ENCODE data around the gene UBE2D3. TPM values are rescaled to one million over a fixed set of nuclear protein-coding genes. Genes with fewer than 3 reads are reported as not detected.

Gene UBE2D3
- total RNA-seq, 2 donors from 2014 or later: 318 to 370 TPM

DNA sequence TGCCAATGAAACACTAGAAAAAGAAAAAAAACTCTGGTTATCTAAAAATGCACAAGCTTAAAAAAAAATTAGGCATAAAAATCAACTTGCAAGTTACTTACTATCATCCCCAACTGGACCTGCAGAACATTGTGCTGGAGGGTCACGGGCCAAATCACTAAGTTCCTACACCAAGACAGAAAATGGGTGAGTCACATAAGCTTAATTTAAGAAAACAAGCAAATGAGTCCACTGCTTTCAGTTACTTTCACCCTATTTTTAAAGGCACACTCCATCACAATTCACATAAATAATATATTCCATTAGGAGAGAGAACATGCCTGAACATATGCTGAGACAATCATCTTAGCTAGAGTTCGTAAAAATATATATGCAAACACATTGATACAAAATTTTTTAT lies 17.7 kb downstream of the UBE2D3 start:
- no peak overlapping the region for H3K27ac ChIP-seq
- intact Hi-C loops (cut with DNase I): no loop called here
- no peak for DNase-seq (ENCODE audit: low spot score)
- H3K9me3 ChIP-seq: no peaks in the 10 kb centered on the region
- whole genome bisulfite sequencing: 83% methylated on average over 2 of the region's 2 CpGs
- TF ChIP-seq POLR2A (IDR thresholded peaks at IDR 0.05): no peak
- TF ChIP-seq, protein P1, sequence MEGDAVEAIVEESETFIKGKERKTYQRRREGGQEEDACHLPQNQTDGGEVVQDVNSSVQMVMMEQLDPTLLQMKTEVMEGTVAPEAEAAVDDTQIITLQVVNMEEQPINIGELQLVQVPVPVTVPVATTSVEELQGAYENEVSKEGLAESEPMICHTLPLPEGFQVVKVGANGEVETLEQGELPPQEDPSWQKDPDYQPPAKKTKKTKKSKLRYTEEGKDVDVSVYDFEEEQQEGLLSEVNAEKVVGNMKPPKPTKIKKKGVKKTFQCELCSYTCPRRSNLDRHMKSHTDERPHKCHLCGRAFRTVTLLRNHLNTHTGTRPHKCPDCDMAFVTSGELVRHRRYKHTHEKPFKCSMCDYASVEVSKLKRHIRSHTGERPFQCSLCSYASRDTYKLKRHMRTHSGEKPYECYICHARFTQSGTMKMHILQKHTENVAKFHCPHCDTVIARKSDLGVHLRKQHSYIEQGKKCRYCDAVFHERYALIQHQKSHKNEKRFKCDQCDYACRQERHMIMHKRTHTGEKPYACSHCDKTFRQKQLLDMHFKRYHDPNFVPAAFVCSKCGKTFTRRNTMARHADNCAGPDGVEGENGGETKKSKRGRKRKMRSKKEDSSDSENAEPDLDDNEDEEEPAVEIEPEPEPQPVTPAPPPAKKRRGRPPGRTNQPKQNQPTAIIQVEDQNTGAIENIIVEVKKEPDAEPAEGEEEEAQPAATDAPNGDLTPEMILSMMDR (IDR thresholded peaks at IDR 0.05): no peak
- no peak overlapping the region for H3K4me3 ChIP-seq
- no peaks in the 10 kb centered on the region for H3K36me3 ChIP-seq
- H3K4me1 ChIP-seq (replicated peaks): peaks cover 6% of the 10 kb centered on the region
- no peaks in the 10 kb centered on the region for H3K27me3 ChIP-seq (replicated peaks; ENCODE audit: insufficient read depth)

DNA sequence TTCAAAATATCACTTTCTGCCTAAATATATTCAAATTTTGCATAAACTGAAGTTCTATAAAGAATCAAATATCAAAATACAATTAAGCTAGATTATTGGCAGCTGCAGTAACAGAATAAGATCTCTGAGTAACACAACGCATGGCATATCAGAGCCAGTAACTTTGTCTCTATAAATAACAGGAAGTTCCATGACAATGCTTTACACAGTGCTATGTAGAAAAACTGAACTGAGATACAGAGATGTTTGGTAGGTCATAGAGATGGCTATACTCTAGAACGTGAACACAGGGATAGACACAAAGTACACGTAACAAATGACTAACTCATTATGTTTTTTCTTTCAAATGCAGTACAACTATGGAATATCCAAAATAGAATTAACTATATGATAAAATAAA lies 18.2 kb downstream of the UBE2D3 start:
- DNase-seq (ENCODE audit: low spot score): no peak
- TF ChIP-seq POLR2AphosphoS5 (IDR thresholded peaks at IDR 0.05) (no peak), POLR2A (IDR thresholded peaks at IDR 0.05) (no peak)
- TF ChIP-seq, protein P1 (IDR thresholded peaks at IDR 0.05): no peak
- WGBS: 59% methylated on average over 3 of the region's 3 CpGs
- Histone ChIP-seq H3K36me3 (no peaks in the 10 kb centered on the region), H3K9me3 (no peaks in the 10 kb centered on the region), H3K27me3 (replicated peaks; ENCODE audit: insufficient read depth) (no peaks in the 10 kb centered on the region), H3K4me1 (replicated peaks) (peaks cover 6% of the 10 kb centered on the region), H3K27ac (no peak overlapping the region), H3K4me3 (no peak overlapping the region)
- intact Hi-C loops (cut with DNase I): no loop called here

DNA sequence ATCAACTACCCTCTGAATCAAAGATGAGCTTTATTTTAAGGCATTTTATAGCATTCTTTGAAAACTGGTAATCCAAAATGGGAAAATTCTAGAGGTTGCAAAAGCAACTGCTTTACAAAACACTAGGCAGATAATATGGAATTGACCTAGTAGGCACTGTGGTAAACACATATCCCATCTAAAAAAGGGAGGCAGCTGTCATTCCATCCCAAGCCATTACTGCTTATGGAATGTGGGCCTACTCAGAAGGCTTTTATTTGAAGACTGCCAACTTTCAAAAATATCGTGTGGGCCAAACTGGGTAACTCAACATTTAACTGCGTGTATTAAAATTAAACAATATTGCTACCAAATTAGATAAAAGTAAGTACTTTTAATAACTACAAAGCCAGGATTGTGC lies 19.3 kb downstream of the UBE2D3 start:
- intact Hi-C loops (cut with DNase I): no loop called here
- 81% methylated on average over 2 of the region's 2 CpGs for WGBS
- H3K36me3 ChIP-seq: no peaks in the 10 kb centered on the region
- no peaks in the 10 kb centered on the region for H3K9me3 ChIP-seq
- H3K27me3 ChIP-seq (replicated peaks; ENCODE audit: insufficient read depth): no peaks in the 10 kb centered on the region
- TF ChIP-seq, protein P1 (IDR thresholded peaks at IDR 0.05): no peak
- TF ChIP-seq POLR2A (IDR thresholded peaks at IDR 0.05): no peak
- no peak for TF ChIP-seq POLR2AphosphoS5 (IDR thresholded peaks at IDR 0.05)
- no peak for DNase-seq (ENCODE audit: low spot score)
- H3K4me1 ChIP-seq (replicated peaks): peaks cover 2% of the 10 kb centered on the region
- H3K4me3 ChIP-seq: no peak overlapping the region
- H3K27ac ChIP-seq: no peak overlapping the region

DNA sequence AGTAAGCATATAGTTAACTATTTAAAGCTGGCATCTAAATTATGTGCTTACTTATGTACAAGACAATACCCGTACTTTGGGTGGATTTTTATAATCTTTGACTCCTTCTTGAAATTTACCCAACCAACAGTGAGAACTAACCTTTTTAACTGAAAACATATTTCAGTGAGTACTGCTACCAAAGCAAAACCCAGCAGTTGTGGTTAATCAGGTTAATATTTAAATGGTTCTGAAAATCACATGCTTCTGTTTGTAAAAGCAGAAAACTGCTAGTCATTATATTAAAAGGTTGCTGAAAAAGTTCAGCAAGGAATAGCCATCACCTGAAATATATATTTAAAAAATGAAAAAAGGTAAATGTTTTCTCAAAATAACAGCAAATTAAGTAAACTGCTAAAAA lies 20.0 kb downstream of the UBE2D3 start:
- no peak for TF ChIP-seq POLR2AphosphoS5 (IDR thresholded peaks at IDR 0.05)
- WGBS: 66% methylated on average over 1 of the region's 1 CpG
- no peak for DNase-seq (ENCODE audit: low spot score)
- Histone ChIP-seq H3K4me3 (no peak overlapping the region), H3K9me3 (no peaks in the 10 kb centered on the region), H3K4me1 (replicated peaks) (no peaks in the 10 kb centered on the region), H3K27ac (no peak overlapping the region), H3K36me3 (no peaks in the 10 kb centered on the region), H3K27me3 (replicated peaks; ENCODE audit: insufficient read depth) (no peaks in the 10 kb centered on the region)
- intact Hi-C loops (cut with DNase I): no loop called here

DNA sequence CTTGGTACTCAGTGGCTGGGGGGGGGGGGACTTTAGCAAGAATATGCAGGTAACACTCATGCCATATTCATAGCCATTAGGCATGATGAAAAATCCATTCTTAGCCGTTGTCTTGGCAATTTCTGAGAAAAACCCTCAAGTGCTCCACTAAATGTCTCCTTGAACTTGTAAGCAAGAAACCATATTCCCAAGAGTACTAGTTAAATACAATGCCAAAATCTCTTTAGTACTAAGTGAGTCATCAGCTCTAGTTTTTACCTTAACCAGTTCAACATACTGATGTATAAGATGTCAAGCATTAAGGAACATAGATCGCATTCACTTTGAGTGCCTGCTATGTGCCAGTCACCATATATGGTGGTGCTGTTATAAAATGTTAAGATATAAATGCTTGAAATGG lies 27.5 kb downstream of the UBE2D3 start:
- Histone ChIP-seq H3K4me3 (no peak overlapping the region), H3K9me3 (no peaks in the 10 kb centered on the region), H3K36me3 (no peaks in the 10 kb centered on the region), H3K27me3 (replicated peaks; ENCODE audit: insufficient read depth) (no peaks in the 10 kb centered on the region), H3K4me1 (replicated peaks) (no peaks in the 10 kb centered on the region), H3K27ac (no peak overlapping the region)
- TF ChIP-seq POLR2A (IDR thresholded peaks at IDR 0.05) (no peak), POLR2AphosphoS5 (IDR thresholded peaks at IDR 0.05) (no peak)
- TF ChIP-seq, protein P1 (IDR thresholded peaks at IDR 0.05): no peak
- WGBS: 97% methylated on average over 2 of the region's 2 CpGs
- DNase-seq (ENCODE audit: low spot score): no peak
- intact Hi-C loops (cut with DNase I): no loop called here
